GM18499 (cell line): ENCODE data around the gene GPN3.
"Not testable (repeated sequence)": the region's sequence is repeated elsewhere in the genome, so short reads cannot be mapped to it uniquely, and the experiment has no call there.

Source experiments
- ATAC-seq: cut with Tn5 transposase; IDR thresholded peaks from one replicate; pipeline ENCODE4 v1.9.1; 2021; ENCODE audit warnings: moderate number of reproducible peaks; ENCODE audit not compliant: insufficient read depth, unreplicated experiment

GPN3 gene

DNA sequence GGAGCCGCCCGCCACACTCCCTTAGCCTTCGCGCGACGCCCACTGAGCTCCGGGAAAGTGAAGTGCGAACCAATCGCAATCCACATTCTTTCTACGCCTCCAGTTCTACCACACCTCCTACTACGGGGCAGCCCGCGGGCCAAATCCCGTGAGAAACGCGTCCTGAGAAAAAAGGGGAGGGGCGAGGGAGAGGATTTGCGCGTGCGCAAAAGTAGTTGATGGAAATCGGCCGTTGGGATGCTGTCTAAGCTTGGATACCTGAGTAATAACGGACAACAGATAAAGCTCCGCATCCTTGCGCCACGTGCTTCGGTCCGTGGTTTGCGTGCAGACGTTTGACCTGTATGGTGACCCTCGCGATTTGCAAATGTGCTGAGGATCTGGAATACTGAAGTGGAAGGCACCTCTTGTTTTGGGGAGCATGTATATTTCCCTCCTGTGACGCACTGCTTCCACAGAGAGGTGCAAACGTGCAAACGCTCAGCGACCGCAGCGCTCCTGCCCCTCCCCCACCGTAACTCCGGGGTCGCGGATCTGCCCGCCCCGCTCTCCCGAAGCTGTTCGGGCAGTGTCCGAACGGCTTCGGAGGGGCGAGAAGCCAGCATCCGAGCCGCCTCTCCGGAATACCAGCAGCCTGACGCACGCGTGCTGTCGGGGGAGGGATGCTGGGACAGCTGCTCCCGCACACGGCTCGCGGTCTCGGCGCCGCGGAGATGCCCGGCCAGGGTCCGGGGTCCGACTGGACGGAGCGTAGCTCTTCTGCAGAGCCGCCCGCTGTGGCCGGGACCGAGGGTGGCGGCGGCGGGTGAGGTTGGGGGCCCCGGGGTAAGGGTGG lies at the start of gene GPN3, which contains the start of gene FAM216A:
GPN3 (minus strand) TSS at position 44 of the 835 bp plus-strand sequence. CDS start 54 bp downstream, outside the sequence.
FAM216A (plus strand) TSS at position 632 of the 835 bp plus-strand sequence; CDS start at position 663, 31 bp downstream.
- peak; percentile 55 for ATAC-seq

DNA sequence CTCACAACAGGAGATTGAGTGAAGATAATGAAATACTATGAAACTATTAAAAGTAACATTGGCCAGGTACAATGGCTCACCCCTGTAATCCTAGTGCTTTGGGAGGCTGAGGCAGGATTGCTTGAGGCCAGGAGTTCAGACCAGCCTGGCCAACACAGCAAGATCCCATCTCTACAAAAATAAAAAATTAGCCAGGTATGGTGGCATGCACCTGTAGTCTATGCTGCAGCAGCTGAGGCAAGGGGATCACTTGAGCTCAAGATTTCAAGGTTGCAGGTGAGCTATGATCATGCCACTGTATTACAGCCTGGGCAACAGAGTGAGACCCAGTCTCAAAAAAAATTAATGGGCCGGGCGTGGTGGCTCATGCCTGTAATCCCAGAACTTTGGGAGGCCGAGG lies 48.9 kb upstream of the GPN3 start:
- no peak for ATAC-seq

DNA sequence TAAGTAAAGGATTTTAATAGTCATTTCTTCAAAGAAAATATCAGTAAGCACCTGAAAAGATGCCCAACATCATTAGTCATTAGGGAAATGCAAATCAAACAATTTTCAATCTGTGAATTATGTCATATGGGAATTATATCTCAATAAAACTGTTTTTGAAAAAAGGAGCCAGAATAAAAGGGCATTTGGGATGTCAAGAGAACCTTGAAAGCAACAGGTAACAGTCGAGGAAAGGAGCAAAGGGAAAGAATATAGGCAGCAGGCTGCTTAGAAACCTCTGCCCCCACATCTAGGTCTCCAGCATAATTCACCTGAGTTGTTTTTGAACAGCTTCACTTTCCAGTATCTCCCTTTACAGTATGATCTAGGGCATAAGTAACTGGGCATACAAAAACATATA lies 46.3 kb upstream of the GPN3 start:
- no peak for ATAC-seq

DNA sequence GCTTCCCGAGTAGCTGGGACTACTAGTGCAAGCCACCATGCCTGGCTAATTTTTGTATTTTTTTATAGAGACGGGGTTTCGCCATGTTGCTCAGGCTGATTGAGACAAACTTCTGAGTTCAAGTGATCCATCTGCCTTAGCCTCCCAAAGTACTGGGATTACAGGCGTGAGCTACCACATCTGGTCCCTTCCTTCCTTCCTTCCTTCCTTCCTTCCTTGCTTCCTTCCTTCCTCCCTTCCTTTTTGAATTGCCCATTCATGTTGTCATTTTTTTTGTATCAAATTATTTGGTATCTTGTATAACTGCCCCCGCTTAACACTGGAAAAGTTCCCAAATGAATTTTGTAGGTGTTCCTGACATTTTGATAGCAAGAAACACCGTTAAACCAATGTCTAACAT lies 45.8 kb upstream of the GPN3 start:
- no peak for ATAC-seq

DNA sequence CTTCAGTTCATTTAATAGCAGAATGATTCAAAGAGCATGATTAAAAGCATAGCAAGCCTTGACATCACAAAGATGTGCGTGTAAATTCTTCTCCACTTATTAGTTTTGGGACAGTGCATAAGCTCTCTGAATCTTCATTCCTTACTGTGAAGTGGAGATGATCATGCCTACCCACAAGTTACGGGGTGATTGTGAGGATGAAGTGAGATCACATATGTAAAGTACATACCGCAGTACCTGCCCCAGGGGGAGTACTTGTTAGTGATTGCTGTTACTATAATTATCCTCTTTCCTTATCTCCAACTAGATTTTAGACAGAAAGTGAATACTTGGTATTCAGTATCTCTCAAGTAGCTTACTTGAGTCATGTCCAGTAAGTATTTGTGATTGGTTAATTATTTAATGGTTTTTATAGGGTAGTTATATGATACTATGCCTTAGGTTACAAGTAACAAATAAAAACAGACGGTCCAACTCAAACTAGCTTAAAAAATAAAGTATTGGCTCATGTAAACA lies 40.1 kb upstream of the GPN3 start:
- no peak for ATAC-seq

DNA sequence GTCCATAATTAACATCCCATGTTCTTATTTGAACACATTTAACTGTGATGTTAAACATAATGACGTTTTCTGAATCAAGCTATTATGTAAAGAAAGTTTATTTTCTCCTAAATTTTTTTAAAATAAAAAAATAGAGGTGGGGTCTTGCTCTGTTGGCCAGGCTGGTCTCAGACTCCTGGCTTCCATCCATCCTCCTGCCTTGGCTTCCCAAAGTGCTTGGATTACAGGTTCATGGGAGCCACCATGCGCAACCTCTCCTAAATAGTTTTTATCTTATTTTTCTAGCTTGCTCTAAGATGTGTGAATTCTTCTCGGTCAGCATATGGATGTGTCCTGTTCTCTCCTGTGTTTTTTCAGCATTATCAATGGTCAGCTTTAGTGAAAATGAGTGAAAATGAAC lies 37.3 kb upstream of the GPN3 start:
- ATAC-seq = no peak

DNA sequence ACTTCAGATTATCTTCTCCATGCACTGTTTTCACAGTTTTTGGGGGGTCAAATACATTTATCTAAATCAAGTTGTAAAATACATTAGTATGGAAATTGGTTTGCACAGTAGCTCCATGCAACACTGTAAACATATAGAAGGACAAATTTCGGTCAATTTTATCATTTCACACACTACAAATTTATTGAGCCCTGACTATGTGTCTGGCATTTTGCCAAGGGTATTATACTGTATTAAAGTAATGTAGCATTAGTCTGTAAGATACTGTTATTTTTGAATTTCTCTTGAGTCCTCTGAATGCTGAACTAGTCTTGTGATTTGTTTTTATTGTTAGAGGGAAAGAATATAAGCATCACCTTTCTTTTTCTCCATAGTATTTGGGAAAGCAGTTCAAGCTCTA lies 35.4 kb upstream of the GPN3 start:
- no peak for ATAC-seq

DNA sequence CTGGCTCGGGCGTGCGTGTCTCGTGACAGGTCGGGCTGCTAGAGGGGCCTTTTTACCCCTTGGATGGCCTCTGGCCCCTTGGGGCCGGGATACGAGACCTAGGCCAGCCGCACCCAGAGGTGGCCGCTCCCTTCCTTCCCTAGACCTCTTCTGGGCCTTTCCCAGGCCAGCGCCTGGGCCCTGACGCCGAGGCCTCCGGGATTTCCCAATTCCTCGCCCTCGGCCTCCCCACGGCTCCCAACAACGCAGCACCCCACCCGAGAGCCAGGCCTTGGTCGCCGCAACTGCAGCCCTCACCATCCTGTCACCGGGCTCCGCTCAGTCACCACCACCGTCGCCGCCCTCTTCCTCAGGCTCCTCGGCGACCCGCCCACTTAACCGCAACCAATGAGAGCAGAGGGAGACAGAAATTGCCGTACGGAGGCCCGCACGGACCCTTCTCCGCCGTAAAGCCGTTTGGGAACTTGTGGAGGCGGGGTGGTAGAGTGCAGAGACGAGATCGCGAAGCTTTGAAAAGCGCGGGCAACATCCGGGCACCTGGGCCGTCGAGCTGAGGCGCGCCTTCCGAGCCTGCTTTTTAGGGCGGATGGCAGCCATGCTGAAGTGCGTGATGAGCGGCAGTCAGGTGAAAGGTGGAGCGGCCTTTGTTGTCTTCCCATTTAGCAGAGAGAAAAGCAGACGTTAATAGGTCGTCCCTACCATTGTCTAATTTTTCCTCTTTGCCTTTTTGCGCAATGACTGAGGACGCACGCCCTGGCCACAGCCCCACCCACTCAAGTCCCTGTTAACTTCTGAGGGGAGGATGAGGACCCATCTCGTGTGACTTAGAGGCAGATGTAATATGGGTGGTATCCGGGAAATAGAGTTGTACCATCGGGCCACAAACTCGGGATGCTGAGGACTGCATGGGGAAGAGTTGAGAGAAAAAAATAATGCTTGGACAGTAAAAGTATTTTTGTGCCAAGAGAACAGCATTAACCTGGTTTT lies 34.0 kb upstream of the GPN3 start, which contains the start of the genes RAD9B and VPS29:
RAD9B (plus strand) TSS at position 580 of the 987 bp plus-strand sequence; CDS start at position 587, 7 bp downstream.
VPS29 (minus strand) TSS at position 360 of the 987 bp plus-strand sequence; CDS start at position 300, 60 bp downstream.
- peak; percentile 79 for ATAC-seq

DNA sequence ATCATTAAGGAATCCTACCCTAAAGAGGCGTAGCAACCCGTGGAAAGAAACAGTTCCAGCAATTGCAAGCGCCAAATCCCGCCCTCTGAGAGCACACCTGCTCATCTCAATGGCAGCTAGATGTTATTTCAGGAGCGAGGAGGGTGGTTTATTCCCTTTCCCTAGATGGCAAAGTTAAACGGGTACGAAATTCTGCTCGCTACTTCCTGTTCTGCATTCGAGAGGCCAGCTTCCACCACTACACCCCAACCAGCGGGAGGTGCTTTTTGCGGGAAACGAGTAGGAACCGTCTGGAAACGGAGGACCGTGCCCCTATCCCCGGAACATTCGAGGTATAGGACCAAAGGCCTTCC lies 33.3 kb upstream of the GPN3 start:
- no peak for ATAC-seq

DNA sequence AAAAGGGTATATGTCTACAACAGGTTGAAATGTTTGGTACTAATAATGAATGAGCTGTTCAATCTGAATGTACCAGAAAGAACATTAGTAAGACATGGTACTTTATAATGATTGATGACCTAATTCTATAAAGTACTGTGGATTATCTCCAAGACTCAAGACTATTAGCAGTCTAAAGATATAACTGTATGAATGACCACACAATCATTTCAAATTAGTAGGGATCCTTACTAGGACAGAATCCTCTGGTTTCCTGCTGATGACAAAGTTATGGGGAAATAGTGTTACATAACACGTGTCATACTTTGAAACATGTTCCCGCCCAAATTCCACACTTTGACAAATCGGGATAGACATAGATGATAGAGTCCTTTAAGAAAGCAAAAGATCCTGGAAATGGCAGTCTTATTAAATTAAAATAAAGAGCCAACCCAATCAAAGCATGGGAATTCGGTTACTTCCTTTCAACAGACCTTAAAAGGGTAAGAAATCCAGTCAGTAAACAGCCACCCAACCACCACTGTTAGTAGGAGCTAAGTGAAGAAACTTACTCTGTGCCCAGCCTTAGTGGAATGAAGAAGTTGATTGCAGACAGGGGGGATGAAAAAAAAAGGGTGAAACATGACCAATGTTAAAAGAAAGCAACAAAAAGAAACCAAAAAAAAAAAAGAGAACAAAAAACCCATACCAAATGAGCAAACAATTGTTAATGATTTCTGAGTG lies 31.1 kb upstream of the GPN3 start:
- no peak for ATAC-seq

DNA sequence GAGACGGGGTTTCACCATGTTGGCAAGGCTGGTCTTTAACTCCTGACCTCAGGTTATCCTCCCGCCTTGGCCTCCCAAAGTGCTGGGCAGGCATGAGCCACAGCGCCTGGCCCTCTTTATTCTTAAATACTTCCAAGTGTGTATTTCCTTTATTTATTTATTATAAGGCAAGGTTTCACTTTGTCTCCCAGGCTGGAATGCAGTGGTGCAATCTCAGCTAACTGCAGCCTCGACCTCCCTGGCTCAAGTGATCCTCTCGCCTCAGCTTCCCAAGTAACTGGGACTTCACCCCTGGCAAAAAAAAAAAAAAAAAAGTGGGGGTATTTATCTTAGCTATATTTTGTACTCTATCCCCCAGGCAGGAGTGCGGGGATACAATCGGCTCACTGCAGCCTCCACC lies 7.4 kb upstream of the GPN3 start:
- ATAC-seq = no peak

DNA sequence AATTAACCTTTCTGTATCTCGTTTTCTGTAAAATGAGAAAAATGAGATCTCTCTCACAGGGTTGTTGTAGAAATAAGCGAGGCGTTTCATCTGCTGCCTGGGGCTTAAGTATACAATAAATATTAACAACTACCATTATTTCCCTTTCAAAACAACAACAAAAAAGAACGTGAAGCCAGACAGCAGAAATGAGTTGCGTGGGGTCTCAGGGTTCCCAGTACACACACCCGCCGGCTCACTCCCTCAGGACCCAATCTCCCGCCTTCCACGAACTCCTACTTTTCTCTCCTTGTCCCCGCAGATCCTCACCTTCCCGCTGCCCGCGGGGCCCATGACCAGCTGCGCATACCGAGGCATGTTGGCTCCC lies 227 bp downstream of the GPN3 start:
- ATAC-seq = no peak

DNA sequence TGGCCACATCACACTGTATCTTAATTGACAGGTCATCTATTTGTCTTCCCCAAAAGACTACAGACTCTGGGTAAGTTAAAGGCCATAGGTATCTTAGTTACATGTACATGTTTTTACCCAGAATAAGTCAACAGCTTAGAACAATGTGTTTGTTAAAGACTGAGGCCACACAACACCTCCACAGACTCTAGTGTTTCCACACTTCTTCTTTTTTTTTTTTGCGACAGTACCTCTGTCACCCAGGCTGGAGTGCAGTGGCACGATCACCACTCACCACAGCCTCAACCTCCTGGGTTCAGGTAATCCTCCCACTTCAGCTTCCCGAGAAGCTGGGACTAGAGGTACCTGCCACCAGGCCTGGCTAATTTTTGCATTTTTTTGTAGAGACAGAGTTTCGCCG lies 1.3 kb downstream of the GPN3 start:
- no peak for ATAC-seq

DNA sequence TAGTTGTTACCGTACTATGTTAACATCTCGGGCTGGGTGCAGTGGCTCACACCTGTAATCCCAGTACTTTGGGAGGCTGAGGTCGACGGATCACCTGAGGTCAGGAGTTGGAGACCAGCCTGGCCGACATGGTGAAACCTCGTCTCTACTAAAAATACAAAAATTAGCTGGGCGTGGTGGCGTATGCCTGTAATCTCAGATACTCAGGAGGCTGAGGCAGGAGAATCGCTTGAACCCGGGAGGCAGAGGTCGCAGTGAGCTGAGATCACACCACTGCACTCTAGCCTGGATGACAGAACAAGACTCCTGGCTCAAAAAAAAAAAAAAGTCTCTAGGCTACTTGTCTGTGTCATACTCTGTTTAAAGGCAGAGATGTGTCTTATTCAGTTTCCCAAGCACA lies 2.3 kb downstream of the GPN3 start:
- not testable (repeated sequence) for ATAC-seq

DNA sequence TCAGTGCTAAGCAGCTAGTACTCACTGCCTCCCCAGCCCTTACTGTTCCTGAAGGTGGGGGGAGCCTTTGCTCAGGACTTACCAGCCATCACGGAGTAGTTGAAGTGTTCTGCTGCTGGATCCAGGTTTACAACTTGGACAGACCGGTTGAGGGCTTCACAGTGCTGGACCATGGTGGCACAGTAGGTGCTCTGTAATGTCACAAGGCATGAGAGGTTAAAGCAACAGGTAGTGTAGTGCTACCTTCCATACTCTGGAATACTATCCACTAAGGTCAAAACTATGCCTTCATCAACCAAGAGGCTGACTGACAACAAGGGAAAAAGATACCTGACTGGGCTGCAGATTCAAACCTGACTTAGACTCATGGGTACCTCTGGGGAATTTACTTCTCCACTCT lies 3.0 kb downstream of the GPN3 start:
- no peak for ATAC-seq

DNA sequence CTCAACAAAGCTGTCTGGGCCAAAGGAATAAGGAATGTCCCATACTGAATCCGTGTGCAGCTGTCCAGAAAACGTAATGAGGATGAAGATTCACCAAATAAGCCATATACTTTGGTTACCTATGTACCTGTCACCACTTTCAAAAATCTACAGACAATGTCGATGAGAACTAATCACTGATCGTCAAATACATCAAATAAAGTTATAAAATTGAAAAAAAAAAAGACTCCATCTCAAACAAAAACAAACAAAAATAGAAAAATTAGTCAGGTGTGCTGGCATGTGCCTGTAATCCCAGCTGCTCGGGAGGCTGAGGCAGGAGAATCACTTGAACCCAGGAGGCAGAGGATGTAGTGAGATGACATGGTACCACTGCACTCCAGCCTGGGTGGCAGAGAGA lies 6.9 kb downstream of the GPN3 start:
- not testable (repeated sequence) for ATAC-seq

DNA sequence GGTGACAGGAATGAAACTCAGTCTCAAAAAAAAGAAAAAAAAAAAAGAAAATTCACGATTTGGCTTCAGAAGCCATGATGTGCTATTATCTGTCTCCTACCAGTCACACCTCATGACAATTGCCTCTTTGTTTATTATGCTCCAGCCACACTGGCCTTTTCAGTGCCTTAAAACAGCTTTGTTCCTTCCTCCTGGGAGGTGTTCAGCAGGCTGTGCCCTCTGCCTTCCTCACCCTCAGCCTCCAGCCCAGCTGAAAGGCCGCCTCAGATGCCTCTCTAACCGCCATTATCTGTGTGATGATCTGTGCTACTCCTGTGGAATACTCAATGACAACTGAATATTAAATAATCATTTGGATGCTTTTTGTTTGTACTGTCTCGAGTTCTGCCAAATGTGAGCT lies 9.3 kb downstream of the GPN3 start:
- no peak for ATAC-seq

DNA sequence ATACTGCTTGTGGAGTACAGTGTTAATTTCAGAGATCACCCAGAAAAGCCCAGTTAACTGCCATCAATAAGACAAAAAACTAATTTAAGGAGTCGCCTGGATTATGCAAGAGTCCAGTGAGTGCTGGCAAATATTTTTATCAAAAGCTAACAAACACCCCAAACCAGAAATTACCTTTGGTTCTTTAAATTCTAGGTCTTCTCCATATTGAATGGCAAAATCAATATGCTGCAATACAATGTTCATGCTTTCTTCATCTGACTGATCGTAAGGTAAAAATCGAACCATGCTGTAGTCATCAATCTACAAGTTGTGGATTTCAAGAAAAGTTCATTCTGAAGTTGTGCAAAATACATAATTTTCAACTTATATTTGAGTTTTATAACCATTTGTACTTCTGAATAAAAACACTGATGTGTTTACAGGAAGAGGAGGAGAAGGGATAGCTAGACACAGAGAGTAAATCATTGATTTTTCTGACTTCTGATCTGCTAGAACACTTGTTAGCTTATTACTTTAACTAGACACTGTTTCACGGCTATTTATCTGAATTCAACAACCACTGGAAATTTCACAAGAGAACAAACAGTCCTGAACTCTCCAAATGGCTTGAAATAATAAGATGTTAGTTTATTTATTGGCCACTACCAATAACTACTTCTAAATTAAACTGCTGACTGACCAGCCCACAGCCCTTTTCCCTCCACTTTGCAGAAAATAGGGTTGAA lies 14.3 kb downstream of the GPN3 start:
- no peak for ATAC-seq

DNA sequence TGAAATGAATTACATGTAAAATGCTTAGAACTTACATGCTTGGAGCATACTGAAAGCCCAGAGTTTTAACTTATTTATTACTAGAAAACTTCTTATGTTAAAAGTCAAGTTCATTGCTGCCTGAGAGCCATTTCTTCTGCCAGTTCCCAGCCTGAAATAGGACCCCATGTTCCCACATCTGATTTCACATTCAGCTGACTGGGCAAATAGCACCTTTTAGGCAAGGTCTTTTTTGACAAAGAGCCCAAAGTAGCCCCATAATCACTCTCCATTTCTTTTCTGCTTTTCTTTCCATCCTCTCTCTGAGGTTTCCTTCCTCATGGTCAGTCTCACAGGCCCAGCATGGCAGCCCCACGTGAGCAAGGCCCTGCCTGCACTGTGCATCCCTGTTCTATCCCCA lies 16.8 kb downstream of the GPN3 start:
- no peak for ATAC-seq
